ENCODE results near the gene JPT1. TPM values are rescaled to one million over a fixed set of nuclear protein-coding genes. Genes with fewer than 3 reads are reported as not detected.
"Not testable (repeated sequence)": the region's sequence is repeated elsewhere in the genome, so short reads cannot be mapped to it uniquely, and the experiment has no call there.

Gene JPT1
- total RNA-seq, 3 donors from 2014 or later: 9.9 to 30.5 (median 24.9) TPM

- no peaks in the 10 kb centered on the region for H3K4me1 ChIP-seq
- H3K9me3 ChIP-seq: no peaks in the 10 kb centered on the region
- TF ChIP-seq CTCF (IDR thresholded peaks at IDR 0.05): no peak
- no peak for TF ChIP-seq POLR2AphosphoS5 (IDR thresholded peaks at IDR 0.05)
- TF ChIP-seq POLR2A (IDR thresholded peaks at IDR 0.05): no peak
- H3K36me3 ChIP-seq: peaks cover 4% of the 10 kb centered on the region
- no peak for DNase-seq (ENCODE audit: low spot score in 2 of 2)
- no peaks in the 10 kb centered on the region for H3K27me3 ChIP-seq
- H3K27ac ChIP-seq: no peak overlapping the region
- intact Hi-C loops (cut with DNase I; ENCODE audit: low total_unique reads): no loop called here
- H3K4me3 ChIP-seq: no peak overlapping the region
Measured at GRCh38 chr17:75173526-75173925, 19.2 kb upstream of the JPT1 start.

GRCh38 chr17:75168998-75169397 is 14.7 kb upstream of the JPT1 start:
- H3K27me3 ChIP-seq: no peaks in the 10 kb centered on the region
- H3K4me3 ChIP-seq: no peak overlapping the region
- intact Hi-C loops (cut with DNase I; ENCODE audit: low total_unique reads): no loop called here
- peaks cover 4% of the 10 kb centered on the region for H3K36me3 ChIP-seq
- no peaks in the 10 kb centered on the region for H3K4me1 ChIP-seq
- no peak for TF ChIP-seq POLR2AphosphoS5 (IDR thresholded peaks at IDR 0.05)
- TF ChIP-seq POLR2A (IDR thresholded peaks at IDR 0.05): no peak
- TF ChIP-seq CTCF (IDR thresholded peaks at IDR 0.05): no peak
- H3K9me3 ChIP-seq: no peaks in the 10 kb centered on the region
- DNase-seq (ENCODE audit: low spot score in 2 of 2): peak in 1 of 2 donors; percentile 15
- H3K27ac ChIP-seq: no peak overlapping the region

GRCh38 chr17:75164606-75165005 is 10.3 kb upstream of the JPT1 start:
- H3K4me3 ChIP-seq; H3K9me3 ChIP-seq; DNase-seq (ENCODE audit: low spot score in 2 of 2); H3K27ac ChIP-seq; H3K4me1 ChIP-seq; H3K36me3 ChIP-seq; intact Hi-C loops (cut with DNase I; ENCODE audit: low total_unique reads); H3K27me3 ChIP-seq: not testable (repeated sequence)

GRCh38 chr17:75163074-75163473 is 8.8 kb upstream of the JPT1 start:
- Histone ChIP-seq H3K27me3 (no peaks in the 10 kb centered on the region), H3K4me1 (no peaks in the 10 kb centered on the region), H3K27ac (no peak overlapping the region), H3K4me3 (no peak overlapping the region), H3K9me3 (no peaks in the 10 kb centered on the region), H3K36me3 (no peaks in the 10 kb centered on the region)
- DNase-seq (ENCODE audit: low spot score in 2 of 2): no peak
- intact Hi-C loops (cut with DNase I; ENCODE audit: low total_unique reads): no loop called here
- TF ChIP-seq CTCF (IDR thresholded peaks at IDR 0.05) (no peak), POLR2AphosphoS5 (IDR thresholded peaks at IDR 0.05) (no peak), POLR2A (IDR thresholded peaks at IDR 0.05) (no peak)

GRCh38 chr17:75160211-75160610 is 5.9 kb upstream of the JPT1 start:
- Histone ChIP-seq H3K4me1 (no peaks in the 10 kb centered on the region), H3K9me3 (no peaks in the 10 kb centered on the region), H3K27ac (no peak overlapping the region), H3K4me3 (no peak overlapping the region), H3K36me3 (no peaks in the 10 kb centered on the region), H3K27me3 (no peaks in the 10 kb centered on the region)
- intact Hi-C loops (cut with DNase I; ENCODE audit: low total_unique reads): no loop called here
- TF ChIP-seq POLR2A (IDR thresholded peaks at IDR 0.05): no peak
- no peak for TF ChIP-seq POLR2AphosphoS5 (IDR thresholded peaks at IDR 0.05)
- TF ChIP-seq CTCF (IDR thresholded peaks at IDR 0.05): no peak
- no peak for DNase-seq (ENCODE audit: low spot score in 2 of 2)
